Measurements from ENCODE around the gene GALNT17. TPM values are rescaled to one million over a fixed set of nuclear protein-coding genes. Genes with fewer than 3 reads are reported as not detected.

The GALNT17 gene
- total RNA-seq, 4 donors from 2014 or later, result 66.0 to 97.9 (median 76.0) TPM

GRCh38 chr7:71750290-71750689 is 618.3 kb downstream of the GALNT17 start:
- Histone ChIP-seq H3K4me3 (no peak overlapping the region), H3K4me1 (peaks cover 0 to 16% (median 0%) of the 10 kb centered on the region in 4 donors), H3K9me3 (peaks cover 0 to 23% (median 2%) of the 10 kb centered on the region in 4 donors), H3K36me3 (no peaks in the 10 kb centered on the region), H3K27ac (no peak overlapping the region), H3K27me3 (peaks cover 0 to 17% of the 10 kb centered on the region in 2 donors)
- TF ChIP-seq EP300 (IDR thresholded peaks at IDR 0.05) (no peak), CTCF (IDR thresholded peaks at IDR 0.05) (no peak), POLR2A (IDR thresholded peaks at IDR 0.05) (no peak)
- 89 to 92% methylated on average over 6 of the region's 6 CpGs for WGBS, 2 donors
- DNase-seq (ENCODE audit: low spot score in 2 of 2), result no peak

GRCh38 chr7:71752171-71752935 is 620.4 kb downstream of the GALNT17 start:
- no peak overlapping the region for H3K27ac ChIP-seq
- peaks cover 0 to 16% (median 0%) of the 10 kb centered on the region in 4 donors for H3K4me1 ChIP-seq
- DNase-seq (ENCODE audit: low spot score in 2 of 2), result no peak
- TF ChIP-seq CTCF (IDR thresholded peaks at IDR 0.05), result peak; percentile 19 to 65 (median 44)
- no peak for TF ChIP-seq POLR2A (IDR thresholded peaks at IDR 0.05)
- H3K9me3 ChIP-seq, result peaks cover 0 to 33% (median 2%) of the 10 kb centered on the region in 4 donors
- 18 to 21% methylated on average over 24 to 31 of the region's 43 CpGs for WGBS, 2 donors
- peaks cover 0 to 17% of the 10 kb centered on the region in 2 donors for H3K27me3 ChIP-seq
- H3K4me3 ChIP-seq, result no peak overlapping the region
- H3K36me3 ChIP-seq, result no peaks in the 10 kb centered on the region

DNA sequence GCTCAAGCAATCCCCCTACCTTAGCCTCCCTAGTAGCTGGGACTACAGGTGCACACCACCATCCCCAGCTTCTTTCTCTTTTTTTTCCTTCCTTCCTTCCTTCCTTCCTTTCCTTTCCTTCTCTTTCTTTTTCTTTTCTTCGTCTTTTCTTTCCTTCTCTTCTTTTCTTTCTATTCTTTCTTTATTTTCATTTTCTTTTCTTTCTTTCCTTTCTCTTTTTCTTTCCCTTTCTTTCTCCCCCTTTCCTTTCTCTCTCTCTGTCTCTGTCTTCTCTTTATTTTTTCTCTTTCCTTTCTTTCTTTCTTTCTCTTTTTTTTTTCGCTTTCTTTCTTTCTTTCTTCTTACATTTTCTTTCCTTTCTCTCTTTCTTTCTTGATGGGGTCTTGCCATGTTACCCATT is 621.3 kb downstream of the GALNT17 start:
- H3K27me3 ChIP-seq, result peaks cover 0 to 17% of the 10 kb centered on the region in 2 donors
- H3K36me3 ChIP-seq, result no peaks in the 10 kb centered on the region
- H3K27ac ChIP-seq, result no peak overlapping the region
- H3K9me3 ChIP-seq, result peaks cover 0 to 39% (median 2%) of the 10 kb centered on the region in 4 donors
- peaks cover 0 to 16% (median 0%) of the 10 kb centered on the region in 4 donors for H3K4me1 ChIP-seq
- TF ChIP-seq POLR2A (IDR thresholded peaks at IDR 0.05), result no peak
- TF ChIP-seq CTCF (IDR thresholded peaks at IDR 0.05), result no peak
- no peak for TF ChIP-seq EP300 (IDR thresholded peaks at IDR 0.05)
- DNase-seq (ENCODE audit: low spot score in 2 of 2), result no peak
- WGBS, 2 donors, result 90 to 93% methylated on average over 2 of the region's 2 CpGs
- no peak overlapping the region for H3K4me3 ChIP-seq

- H3K27me3 ChIP-seq, result peaks cover 0 to 17% of the 10 kb centered on the region in 2 donors
- WGBS, 2 donors, result 25 to 27% methylated on average over 9 of the region's 9 CpGs
- peaks cover 0 to 35% (median 2%) of the 10 kb centered on the region in 4 donors for H3K9me3 ChIP-seq
- no peak for TF ChIP-seq EP300 (IDR thresholded peaks at IDR 0.05)
- no peak for TF ChIP-seq CTCF (IDR thresholded peaks at IDR 0.05)
- no peak for TF ChIP-seq POLR2A (IDR thresholded peaks at IDR 0.05)
- no peak overlapping the region for H3K4me3 ChIP-seq
- H3K27ac ChIP-seq, result no peak overlapping the region
- no peak for DNase-seq (ENCODE audit: low spot score in 2 of 2)
- peaks cover 0 to 16% (median 0%) of the 10 kb centered on the region in 4 donors for H3K4me1 ChIP-seq
- H3K36me3 ChIP-seq, result no peaks in the 10 kb centered on the region
Observed at GRCh38 chr7:71753956-71754664, 622.2 kb downstream of the GALNT17 start.

DNA sequence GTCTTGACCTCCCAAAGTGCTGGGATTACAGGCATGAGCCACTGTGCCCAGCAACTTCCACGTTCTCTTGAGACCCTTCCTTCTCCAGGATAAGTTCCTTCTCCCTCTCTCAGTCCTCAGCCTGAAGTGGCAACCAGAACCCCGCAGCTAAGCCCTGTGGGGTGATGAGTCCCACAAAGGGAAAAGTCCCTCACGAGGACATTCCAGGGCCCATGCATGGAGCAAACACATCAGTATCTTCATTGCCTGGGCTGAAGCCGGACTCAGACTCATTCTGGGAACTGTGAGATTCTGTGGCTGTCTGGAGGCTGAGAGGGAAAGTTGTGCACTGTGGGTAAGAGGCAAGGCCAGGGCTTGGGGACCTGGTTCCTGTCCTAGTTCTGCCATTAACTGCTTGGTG is 622.9 kb downstream of the GALNT17 start:
- WGBS, 2 donors, result 90 to 93% methylated on average over 4 of the region's 4 CpGs
- H3K4me1 ChIP-seq, result peaks cover 0 to 16% (median 0%) of the 10 kb centered on the region in 4 donors
- peaks cover 0 to 30% (median under 1%) of the 10 kb centered on the region in 4 donors for H3K9me3 ChIP-seq
- TF ChIP-seq EP300 (IDR thresholded peaks at IDR 0.05), result no peak
- TF ChIP-seq CTCF (IDR thresholded peaks at IDR 0.05), result no peak
- no peak for TF ChIP-seq POLR2A (IDR thresholded peaks at IDR 0.05)
- H3K27ac ChIP-seq, result no peak overlapping the region
- no peaks in the 10 kb centered on the region for H3K36me3 ChIP-seq
- peaks cover 0 to 17% of the 10 kb centered on the region in 2 donors for H3K27me3 ChIP-seq
- H3K4me3 ChIP-seq, result no peak overlapping the region
- DNase-seq (ENCODE audit: low spot score in 2 of 2), result no peak
